RWPE2 (cell line): ENCODE data around the gene NPHP4.

Source experiments
- ATAC-seq: fragments of 200-7000 bp; cut with Tn5 transposase; 3 replicates; pipeline ENCODE4 v1.9.1; 2021; ENCODE audit warnings: low read depth
- DNase-seq: peaks from one replicate; pipeline ENCODE4 v3.0.0-alpha.2; 2020; ENCODE audit warnings: low spot score
- H3K27ac ChIP-seq: fragments of 450-650 bp; 2 replicates; pipeline ENCODE4 v1.5.1; 2017; ENCODE audit warnings: mild to moderate bottlenecking; ENCODE audit not compliant: poor library complexity, severe bottlenecking
- H3K27me3 ChIP-seq: fragments of 250-450 bp; sonication (Bioruptor Pico); 2 replicates; pipeline ENCODE4 v1.5.1; 2021; ENCODE audit warnings: mild to moderate bottlenecking, moderate library complexity; ENCODE audit not compliant: insufficient read depth, poor library complexity, severe bottlenecking
- H3K36me3 ChIP-seq: fragments of 250-450 bp; sonication (Bioruptor Pico); 2 replicates; pipeline ENCODE4 v1.5.1; 2020; ENCODE audit warnings: low read depth, mild to moderate bottlenecking, moderate library complexity
- H3K4me1 ChIP-seq: fragments of 250-450 bp; sonication (Bioruptor Pico); 2 replicates; pipeline ENCODE4 v1.5.1; 2021; ENCODE audit warnings: mild to moderate bottlenecking, moderate library complexity; ENCODE audit not compliant: insufficient read depth, poor library complexity, severe bottlenecking
- H3K4me3 ChIP-seq: fragments of 250-450 bp; sonication (Bioruptor Pico); 2 replicates; pipeline ENCODE4 v1.5.1; 2021; ENCODE audit warnings: mild to moderate bottlenecking, moderate library complexity; ENCODE audit not compliant: severe bottlenecking
- H3K9me3 ChIP-seq: fragments of 250-450 bp; sonication (Bioruptor Pico); 2 replicates; pipeline ENCODE4 v1.5.1; 2021; ENCODE audit warnings: mild to moderate bottlenecking, moderate library complexity; ENCODE audit not compliant: severe bottlenecking
- CTCF ChIP-seq: fragments of 450-650 bp; IDR thresholded peaks from one replicate; pipeline ENCODE4 v1.5.1; 2017; ENCODE audit warnings: mild to moderate bottlenecking, moderate library complexity; ENCODE audit not compliant: poor library complexity, severe bottlenecking

NPHP4 gene

DNA sequence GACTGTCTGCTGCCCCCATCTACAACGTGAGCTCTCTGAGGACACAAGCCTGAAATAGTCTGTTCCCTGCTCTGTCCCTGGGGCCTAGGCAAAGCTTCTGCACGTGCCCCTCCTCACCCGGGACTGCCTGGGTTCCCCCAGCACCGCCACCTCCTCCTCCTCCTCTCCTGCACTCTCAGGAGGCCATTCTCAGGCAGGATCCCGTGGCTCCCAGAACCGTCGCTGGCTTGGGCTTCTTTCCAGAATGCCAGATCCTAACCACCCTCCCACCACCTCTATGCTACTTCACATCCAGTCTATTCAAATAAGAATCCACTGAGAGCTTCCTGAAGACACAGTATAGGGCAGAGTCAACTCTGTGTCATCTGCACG is 11.2 kb downstream of the NPHP4 start:
- Histone ChIP-seq H3K9me3 (no peaks in the 10 kb centered on the region), H3K27ac (no peak overlapping the region), H3K4me3 (no peak overlapping the region), H3K4me1 (peaks cover 12% of the 10 kb centered on the region), H3K36me3 (peaks cover 35% of the 10 kb centered on the region), H3K27me3 (no peaks in the 10 kb centered on the region)
- ATAC-seq (no peak), DNase-seq (peak; percentile 29)
- TF ChIP-seq CTCF, result no peak

- no peak for TF ChIP-seq CTCF
- Histone ChIP-seq H3K27ac (no peak overlapping the region), H3K27me3 (no peaks in the 10 kb centered on the region), H3K9me3 (no peaks in the 10 kb centered on the region), H3K4me3 (no peak overlapping the region), H3K36me3 (peaks cover 38% of the 10 kb centered on the region), H3K4me1 (peaks cover 12% of the 10 kb centered on the region)
- DNase-seq (peak; percentile 45), ATAC-seq (no peak)
These were observed 11.8 kb downstream of the NPHP4 start for GRCh38 chr1:5980314-5981008.

- Histone ChIP-seq H3K36me3 (peaks cover 39% of the 10 kb centered on the region), H3K27me3 (no peaks in the 10 kb centered on the region), H3K4me1 (peaks cover 12% of the 10 kb centered on the region), H3K4me3 (no peak overlapping the region), H3K9me3 (no peaks in the 10 kb centered on the region), H3K27ac (no peak overlapping the region)
- no peak for ATAC-seq
- DNase-seq, result peak; percentile 40
- TF ChIP-seq CTCF, result no peak
These were observed 12.5 kb downstream of the NPHP4 start for GRCh38 chr1:5979536-5980313.

- H3K27ac ChIP-seq, result no peak overlapping the region
- no peak for TF ChIP-seq CTCF
- H3K36me3 ChIP-seq, result peaks cover 33% of the 10 kb centered on the region
- H3K9me3 ChIP-seq, result no peaks in the 10 kb centered on the region
- peak; percentile 54 for DNase-seq
- H3K4me3 ChIP-seq, result no peak overlapping the region
- H3K4me1 ChIP-seq, result peaks cover 11% of the 10 kb centered on the region
- ATAC-seq, result peak; percentile 26; the same call in 1 of the 3 replicates
- no peaks in the 10 kb centered on the region for H3K27me3 ChIP-seq
These were observed 13.8 kb downstream of the NPHP4 start for GRCh38 chr1:5978452-5978851.
